Measurements from ENCODE around the gene SF3A2.
A peak's percentile ranks its signal among the peaks of the same experiment; 100 is the strongest.
"Not testable (repeated sequence)": the region's sequence is repeated elsewhere in the genome, so short reads cannot be mapped to it uniquely, and the experiment has no call there.

Gene SF3A2

GRCh38 chr19:2236314-2237050, at the start of gene SF3A2, which contains the start of gene PLEKHJ1:
Gene SF3A2, plus strand, starts transcription at chr19:2236824. Its CDS starts 6,595 bp downstream, at chr19:2243419.
Gene PLEKHJ1, minus strand, starts transcription at chr19:2236329. Its CDS starts 81 bp downstream, at chr19:2236248.
- DNase-seq (ENCODE audit: low read depth in 2 of 2), result peak; percentile 91

- DNase-seq (ENCODE audit: low read depth in 2 of 2), result no peak
Measured at GRCh38 chr19:2187159-2187558, 49.5 kb upstream of the SF3A2 start.

- no peak for DNase-seq (ENCODE audit: low read depth in 2 of 2)
Measured at GRCh38 chr19:2188708-2189385, 47.8 kb upstream of the SF3A2 start.

GRCh38 chr19:2189880-2190279, 46.7 kb upstream of the SF3A2 start:
- DNase-seq (ENCODE audit: low read depth in 2 of 2), result no peak

- no peak for DNase-seq (ENCODE audit: low read depth in 2 of 2)
Measured at GRCh38 chr19:2190848-2191455, 45.7 kb upstream of the SF3A2 start.

GRCh38 chr19:2191456-2192310, 44.9 kb upstream of the SF3A2 start:
- DNase-seq (ENCODE audit: low read depth in 2 of 2), result no peak

GRCh38 chr19:2192862-2193261, 43.8 kb upstream of the SF3A2 start:
- DNase-seq (ENCODE audit: low read depth in 2 of 2), result no peak

GRCh38 chr19:2193807-2194206, 42.8 kb upstream of the SF3A2 start:
- no peak for DNase-seq (ENCODE audit: low read depth in 2 of 2)

- no peak for DNase-seq (ENCODE audit: low read depth in 2 of 2)
Measured at GRCh38 chr19:2194513-2195078, 42.0 kb upstream of the SF3A2 start.

GRCh38 chr19:2195361-2195760, 41.3 kb upstream of the SF3A2 start:
- no peak for DNase-seq (ENCODE audit: low read depth in 2 of 2)

- no peak for DNase-seq (ENCODE audit: low read depth in 2 of 2)
Measured at GRCh38 chr19:2195914-2196313, 40.7 kb upstream of the SF3A2 start.

DNA sequence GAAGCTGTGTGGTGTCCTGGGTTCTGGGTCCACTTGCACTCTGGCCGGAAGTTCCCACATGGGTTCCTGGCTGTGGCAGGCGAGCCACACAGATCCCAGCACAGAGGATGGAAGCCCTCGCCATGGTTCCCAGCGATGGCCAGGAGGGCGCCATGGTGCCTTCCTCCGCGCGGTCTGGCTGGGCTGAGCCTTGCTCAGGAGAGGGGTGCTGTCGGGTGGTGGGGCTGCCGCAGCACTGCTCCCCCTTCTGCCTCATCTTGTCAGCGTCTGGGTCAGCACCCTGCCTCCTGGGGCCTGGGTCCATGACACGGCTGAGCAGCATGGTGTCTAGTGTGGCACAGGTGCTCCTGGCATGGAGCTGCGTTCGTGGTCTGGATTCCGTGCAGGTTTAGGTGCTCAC, 39.4 kb upstream of the SF3A2 start:
- DNase-seq (ENCODE audit: low read depth in 2 of 2), result no peak

- DNase-seq (ENCODE audit: low read depth in 2 of 2), result no peak
Measured at GRCh38 chr19:2198317-2198716, 38.3 kb upstream of the SF3A2 start.

DNA sequence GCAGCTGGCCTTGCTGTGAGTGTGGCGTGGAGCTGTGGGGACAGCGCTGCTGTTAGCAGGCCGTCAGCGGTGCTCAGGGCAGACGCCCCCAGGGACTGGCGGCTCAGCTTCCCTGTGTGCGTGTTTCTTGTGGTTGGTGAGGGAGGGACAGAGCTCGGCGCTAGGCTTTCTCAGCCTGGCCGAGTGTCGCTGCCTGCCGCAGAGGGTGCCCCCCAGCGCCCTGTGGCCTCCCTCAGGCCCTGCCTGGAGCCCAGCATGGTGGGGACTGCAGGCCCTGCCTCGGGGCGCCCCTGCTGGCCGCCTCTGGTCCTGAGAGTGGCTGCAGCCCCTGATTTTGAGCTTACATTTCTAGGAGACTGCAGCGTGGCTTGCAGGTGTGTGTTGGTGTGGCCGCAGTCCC, 37.4 kb upstream of the SF3A2 start:
- no peak for DNase-seq (ENCODE audit: low read depth in 2 of 2)

- DNase-seq (ENCODE audit: low read depth in 2 of 2), result no peak
Measured at GRCh38 chr19:2199861-2200623, 36.6 kb upstream of the SF3A2 start.

DNA sequence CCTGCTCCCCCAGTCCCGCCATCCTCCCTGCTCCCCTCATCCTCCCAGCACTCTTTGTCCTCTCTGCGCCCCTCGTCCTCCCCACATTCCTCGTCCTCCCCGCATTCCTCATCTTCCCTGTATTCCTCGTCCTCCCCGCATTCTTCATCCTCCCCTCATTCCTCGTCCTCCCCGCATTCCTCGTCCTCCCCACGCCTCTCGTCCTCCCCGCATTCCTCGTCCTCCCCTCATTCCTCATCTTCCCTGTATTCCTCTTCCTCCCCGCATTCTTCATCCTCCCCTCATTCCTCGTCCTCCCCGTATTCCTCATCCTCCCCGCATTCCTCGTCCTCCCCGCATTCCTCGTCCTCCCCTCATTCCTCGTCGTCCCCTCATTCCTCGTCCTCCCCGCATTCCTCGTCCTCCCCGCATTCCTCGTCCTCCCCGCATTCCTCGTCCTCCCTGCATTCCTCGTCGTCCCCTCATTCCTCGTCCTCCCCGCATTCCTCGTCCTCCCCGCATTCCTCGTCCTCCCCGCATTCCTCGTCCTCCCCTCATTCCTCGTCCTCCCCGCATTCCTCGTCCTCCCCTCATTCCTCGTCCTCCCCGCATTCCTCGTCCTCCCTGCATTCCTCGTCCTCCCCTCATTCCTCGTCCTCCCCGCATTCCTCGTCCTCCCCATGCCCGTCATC, 35.9 kb upstream of the SF3A2 start:
- DNase-seq (ENCODE audit: low read depth in 2 of 2), result not testable (repeated sequence)

DNA sequence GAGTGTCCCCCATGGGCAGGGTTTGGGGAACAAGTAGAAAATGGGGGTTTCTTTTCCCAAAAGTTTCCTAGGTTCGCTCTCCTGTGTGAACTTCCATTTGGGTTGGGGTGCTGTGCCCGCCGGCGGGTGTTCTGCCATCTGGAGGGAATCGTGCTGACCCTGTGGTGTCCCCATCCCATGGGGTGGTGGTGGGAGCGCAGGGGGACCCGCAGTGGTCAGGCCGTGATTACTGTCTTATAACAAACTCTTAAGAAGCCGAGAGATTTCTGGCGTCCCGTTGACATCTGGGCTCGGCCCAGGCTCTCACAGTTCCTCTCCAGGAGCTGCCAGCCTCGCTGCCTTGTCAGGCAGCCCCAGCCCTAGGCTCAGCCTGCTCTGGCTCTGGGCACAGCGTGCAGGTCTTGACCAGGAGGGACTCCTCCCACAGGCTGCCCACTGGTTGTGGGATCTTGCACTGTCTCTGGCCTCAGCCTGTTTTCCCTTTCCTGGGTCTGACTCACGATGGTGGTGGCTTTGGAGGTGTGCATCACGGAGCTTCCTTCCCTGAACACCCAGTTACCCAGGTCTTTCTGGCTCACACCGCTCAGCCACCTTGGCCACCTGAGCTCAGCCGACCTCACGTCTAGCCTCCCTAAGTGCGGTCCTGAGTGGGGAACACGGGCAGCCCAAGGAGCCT, 35.0 kb upstream of the SF3A2 start:
- no peak for DNase-seq (ENCODE audit: low read depth in 2 of 2)

DNA sequence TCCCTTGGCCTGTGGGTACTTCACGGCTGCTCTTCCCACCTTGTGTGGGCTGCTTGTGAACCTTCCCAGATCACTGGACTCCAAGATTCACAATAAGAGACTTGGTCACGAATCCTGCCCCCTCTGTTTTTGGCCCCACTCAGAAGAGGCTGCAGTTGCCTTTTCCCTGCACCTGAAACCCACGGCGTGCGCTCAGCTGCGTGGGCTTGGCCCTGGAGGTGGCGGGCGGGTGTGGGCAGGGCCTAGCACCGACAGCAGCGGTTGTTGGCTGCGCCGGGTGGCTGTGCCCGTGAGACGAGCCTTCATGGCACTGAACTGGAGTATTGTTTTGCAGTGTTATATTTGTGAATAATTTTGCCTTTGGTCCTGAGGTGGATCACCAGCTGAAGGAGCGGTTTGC, 34.3 kb upstream of the SF3A2 start:
- DNase-seq (ENCODE audit: low read depth in 2 of 2), result no peak

DNA sequence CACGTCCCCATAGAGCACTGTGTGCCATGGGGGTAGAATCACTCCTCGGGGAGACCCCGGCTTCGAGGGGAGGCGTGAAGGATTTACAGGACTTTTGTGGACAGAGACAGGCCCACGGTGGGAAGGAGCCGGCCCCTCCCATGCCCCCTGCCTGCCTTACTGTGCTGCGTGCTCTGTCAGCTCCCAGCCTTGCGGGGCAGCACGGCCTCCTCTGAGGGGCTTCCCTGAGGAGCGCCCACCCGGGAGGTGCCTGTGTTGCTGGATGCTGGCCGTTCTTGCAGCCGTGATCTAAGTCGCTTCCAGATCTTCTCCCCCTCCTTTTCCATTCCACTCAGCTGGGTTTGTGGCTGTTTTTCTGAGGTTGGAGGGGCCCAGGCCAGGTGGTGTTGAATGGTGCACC, 29.6 kb upstream of the SF3A2 start:
- DNase-seq (ENCODE audit: low read depth in 2 of 2), result no peak

Data from fibroblast of skin of left biceps (primary cell).